IPS-20b (cell line): ENCODE data around the gene HDAC10.
"Not testable (repeated sequence)": the region's sequence is repeated elsewhere in the genome, so short reads cannot be mapped to it uniquely, and the experiment has no call there.

Experiments
- H3K27ac ChIP-seq: one replicate; pipeline ENCODE4 v1.5.1; 2013; ENCODE audit warnings: low read length
- H3K27me3 ChIP-seq: 2 replicates; pipeline ENCODE4 v1.6.1; 2013; ENCODE audit warnings: mild to moderate bottlenecking, low read length, inconsistent platforms; ENCODE audit not compliant: insufficient read depth
- H3K36me3 ChIP-seq: 2 replicates; pipeline ENCODE4 v1.6.1; 2013; ENCODE audit warnings: low read depth, mild to moderate bottlenecking, inconsistent platforms, low read length, moderate library complexity; ENCODE audit not compliant: insufficient read depth
- H3K4me1 ChIP-seq: 2 replicates; pipeline ENCODE4 v1.6.1; 2013; ENCODE audit warnings: mild to moderate bottlenecking, control low read depth, inconsistent platforms, low read length, moderate library complexity; ENCODE audit not compliant: insufficient read depth
- H3K4me3 ChIP-seq: 2 replicates; pipeline ENCODE4 v1.5.1; 2013; ENCODE audit warnings: mild to moderate bottlenecking, low read length, inconsistent platforms
- H3K9ac ChIP-seq: 2 replicates; pipeline ENCODE4 v1.6.1; 2013; ENCODE audit warnings: low read depth, mild to moderate bottlenecking, inconsistent platforms, low read length, moderate library complexity
- H3K9me3 ChIP-seq: 2 replicates; pipeline ENCODE4 v1.6.1; 2013; ENCODE audit warnings: mild to moderate bottlenecking, low read depth, low read length, inconsistent platforms; ENCODE audit not compliant: insufficient read depth

Gene HDAC10

GRCh38 chr22:50213263-50213662 lies 37.8 kb downstream of the HDAC10 start:
- H3K9me3 ChIP-seq, result peaks cover 6% of the 10 kb centered on the region; the same call in 1 of the 2 replicates
- peaks cover 67% of the 10 kb centered on the region for H3K36me3 ChIP-seq

GRCh38 chr22:50211147-50211546 lies 39.9 kb downstream of the HDAC10 start:
- peaks cover 54% of the 10 kb centered on the region for H3K36me3 ChIP-seq
- H3K4me1 ChIP-seq, result no peaks in the 10 kb centered on the region
- H3K9ac ChIP-seq, result no peak overlapping the region

More at GRCh38 chr22:50213263-50213662, 37.8 kb downstream of the HDAC10 start:
- no peak overlapping the region for H3K9ac ChIP-seq
- H3K4me3 ChIP-seq, result no peak overlapping the region
- no peaks in the 10 kb centered on the region for H3K4me1 ChIP-seq
- H3K27me3 ChIP-seq, result no peaks in the 10 kb centered on the region
- H3K27ac ChIP-seq, result no peak overlapping the region

GRCh38 chr22:50210378-50211139 lies 40.5 kb downstream of the HDAC10 start:
- no peak overlapping the region for H3K27ac ChIP-seq
- H3K36me3 ChIP-seq, result peaks cover 51% of the 10 kb centered on the region
- peaks cover 6% of the 10 kb centered on the region; the same call in 1 of the 2 replicates for H3K9me3 ChIP-seq
- no peaks in the 10 kb centered on the region for H3K27me3 ChIP-seq
- no peak overlapping the region for H3K9ac ChIP-seq
- no peak overlapping the region for H3K4me3 ChIP-seq
- no peaks in the 10 kb centered on the region for H3K4me1 ChIP-seq

More at GRCh38 chr22:50211147-50211546, 39.9 kb downstream of the HDAC10 start:
- no peak overlapping the region for H3K27ac ChIP-seq
- no peaks in the 10 kb centered on the region for H3K27me3 ChIP-seq
- H3K4me3 ChIP-seq, result no peak overlapping the region
- peaks cover 6% of the 10 kb centered on the region; the same call in 1 of the 2 replicates for H3K9me3 ChIP-seq

- Histone ChIP-seq H3K27me3 (no peaks in the 10 kb centered on the region), H3K27ac (no peak overlapping the region), H3K9ac (no peak overlapping the region), H3K4me1 (no peaks in the 10 kb centered on the region), H3K9me3 (peaks cover 6% of the 10 kb centered on the region; the same call in 1 of the 2 replicates), H3K36me3 (peaks cover 46% of the 10 kb centered on the region), H3K4me3 (no peak overlapping the region)
Measured at GRCh38 chr22:50209893-50210292, 41.2 kb downstream of the HDAC10 start.

GRCh38 chr22:50208939-50209892 lies 41.8 kb downstream of the HDAC10 start:
- H3K27ac ChIP-seq, result no peak overlapping the region
- H3K4me3 ChIP-seq, result no peak overlapping the region
- H3K9ac ChIP-seq, result no peak overlapping the region
- peaks cover 6% of the 10 kb centered on the region; the same call in 1 of the 2 replicates for H3K9me3 ChIP-seq
- no peaks in the 10 kb centered on the region for H3K27me3 ChIP-seq
- no peaks in the 10 kb centered on the region for H3K4me1 ChIP-seq
- H3K36me3 ChIP-seq, result peaks cover 42% of the 10 kb centered on the region

GRCh38 chr22:50208430-50208938 lies 42.6 kb downstream of the HDAC10 start:
- no peaks in the 10 kb centered on the region for H3K27me3 ChIP-seq
- H3K9ac ChIP-seq, result no peak overlapping the region
- no peak overlapping the region for H3K4me3 ChIP-seq
- no peak overlapping the region for H3K27ac ChIP-seq
- H3K36me3 ChIP-seq, result peaks cover 44% of the 10 kb centered on the region
- H3K9me3 ChIP-seq, result peaks cover 6% of the 10 kb centered on the region; the same call in 1 of the 2 replicates
- H3K4me1 ChIP-seq, result no peaks in the 10 kb centered on the region

- H3K9ac ChIP-seq, result no peak overlapping the region
- no peak overlapping the region for H3K4me3 ChIP-seq
- peaks cover 43% of the 10 kb centered on the region for H3K36me3 ChIP-seq
- no peaks in the 10 kb centered on the region for H3K4me1 ChIP-seq
- H3K9me3 ChIP-seq, result peaks cover 6% of the 10 kb centered on the region; the same call in 1 of the 2 replicates
- H3K27me3 ChIP-seq, result no peaks in the 10 kb centered on the region
- no peak overlapping the region for H3K27ac ChIP-seq
Measured at GRCh38 chr22:50207383-50208140, 43.5 kb downstream of the HDAC10 start.

GRCh38 chr22:50206599-50206998 lies 44.5 kb downstream of the HDAC10 start:
- H3K9me3 ChIP-seq, result no peaks in the 10 kb centered on the region
- no peak overlapping the region for H3K9ac ChIP-seq

GRCh38 chr22:50205781-50206569 lies 45.1 kb downstream of the HDAC10 start:
- Histone ChIP-seq H3K27ac (no peak overlapping the region), H3K4me3 (no peak overlapping the region), H3K9me3 (no peaks in the 10 kb centered on the region), H3K36me3 (peaks cover 29% of the 10 kb centered on the region), H3K9ac (no peak overlapping the region), H3K27me3 (peaks cover 7% of the 10 kb centered on the region; the same call in 1 of the 2 replicates), H3K4me1 (no peaks in the 10 kb centered on the region)

More at GRCh38 chr22:50206599-50206998, 44.5 kb downstream of the HDAC10 start:
- Histone ChIP-seq H3K36me3 (peaks cover 35% of the 10 kb centered on the region), H3K27ac (no peak overlapping the region), H3K4me3 (no peak overlapping the region), H3K27me3 (peaks cover 6% of the 10 kb centered on the region; the same call in 1 of the 2 replicates), H3K4me1 (no peaks in the 10 kb centered on the region)

GRCh38 chr22:50204998-50205397 lies 46.1 kb downstream of the HDAC10 start:
- H3K36me3 ChIP-seq, result peaks cover 23% of the 10 kb centered on the region; the same call in 1 of the 2 replicates
- H3K27me3 ChIP-seq, H3K4me1 ChIP-seq, H3K27ac ChIP-seq, H3K9me3 ChIP-seq, H3K9ac ChIP-seq, H3K4me3 ChIP-seq: not testable (repeated sequence)
